GM21447 (cell line): ENCODE results near the gene SLIT3.
"Not testable (repeated sequence)": the region's sequence is repeated elsewhere in the genome, so short reads cannot be mapped to it uniquely, and the experiment has no call there.

Experiments used
- ATAC-seq: cut with Tn5 transposase; IDR thresholded peaks from one replicate; pipeline ENCODE4 v1.9.1; 2021; ENCODE audit not compliant: unreplicated experiment

The SLIT3 gene

GRCh38 chr5:168756453-168757391 is 544.2 kb downstream of the SLIT3 start:
- ATAC-seq: no peak

- ATAC-seq: no peak
Measured at GRCh38 chr5:168755548-168756093, 545.3 kb downstream of the SLIT3 start.

- ATAC-seq: no peak
Measured at GRCh38 chr5:168753691-168754254, 547.2 kb downstream of the SLIT3 start.

- ATAC-seq: no peak
Measured at GRCh38 chr5:168752416-168753190, 548.3 kb downstream of the SLIT3 start.

GRCh38 chr5:168752012-168752411 is 548.9 kb downstream of the SLIT3 start:
- no peak for ATAC-seq

GRCh38 chr5:168750926-168751325 is 550.0 kb downstream of the SLIT3 start:
- ATAC-seq: no peak

- ATAC-seq: no peak
Measured at GRCh38 chr5:168749391-168750100, 551.4 kb downstream of the SLIT3 start.

- ATAC-seq: peak; percentile 60
Measured at GRCh38 chr5:168747987-168748777, 552.8 kb downstream of the SLIT3 start.

- ATAC-seq: no peak
Measured at GRCh38 chr5:168746893-168747640, 553.9 kb downstream of the SLIT3 start.

- ATAC-seq: not testable (repeated sequence)
Measured at GRCh38 chr5:168746126-168746892, 554.6 kb downstream of the SLIT3 start.

- no peak for ATAC-seq
Measured at GRCh38 chr5:168743617-168744016, 557.3 kb downstream of the SLIT3 start.

- ATAC-seq: not testable (repeated sequence)
Measured at GRCh38 chr5:168742311-168742710, 558.6 kb downstream of the SLIT3 start.

- ATAC-seq: no peak
Measured at GRCh38 chr5:168740811-168741213, 560.1 kb downstream of the SLIT3 start.

- ATAC-seq: no peak
Measured at GRCh38 chr5:168740092-168740800, 560.7 kb downstream of the SLIT3 start.

- no peak for ATAC-seq
Measured at GRCh38 chr5:168737066-168737465, 563.9 kb downstream of the SLIT3 start.

- no peak for ATAC-seq
Measured at GRCh38 chr5:168736281-168736831, 564.6 kb downstream of the SLIT3 start.

- ATAC-seq: no peak
Measured at GRCh38 chr5:168734620-168735300, 566.2 kb downstream of the SLIT3 start.
